Umbilical cord (tissue), 2 donors: ENCODE measurements around the gene EPM2A. TPM values are rescaled to one million over a fixed set of nuclear protein-coding genes. Genes with fewer than 3 reads are reported as not detected.
"Not testable (repeated sequence)": the region's sequence is repeated elsewhere in the genome, so short reads cannot be mapped to it uniquely, and the experiment has no call there.

Experiments used
- DNase-seq: peaks from one replicate; pipeline ENCODE4 v3.0.0-alpha.2; 2015; ENCODE audit warnings: low spot score
- total RNA-seq: library from RNA; depleted of rRNA; stranded (reverse); fragments of >200 nt; gene quantifications from one replicate; pipeline ENCODE4 v1.2.3, GENCODE V29; 2014; ENCODE audit warnings: low replicate concordance; ENCODE audit not compliant: insufficient read depth

EPM2A gene
- total RNA-seq: 27.7 TPM

DNA sequence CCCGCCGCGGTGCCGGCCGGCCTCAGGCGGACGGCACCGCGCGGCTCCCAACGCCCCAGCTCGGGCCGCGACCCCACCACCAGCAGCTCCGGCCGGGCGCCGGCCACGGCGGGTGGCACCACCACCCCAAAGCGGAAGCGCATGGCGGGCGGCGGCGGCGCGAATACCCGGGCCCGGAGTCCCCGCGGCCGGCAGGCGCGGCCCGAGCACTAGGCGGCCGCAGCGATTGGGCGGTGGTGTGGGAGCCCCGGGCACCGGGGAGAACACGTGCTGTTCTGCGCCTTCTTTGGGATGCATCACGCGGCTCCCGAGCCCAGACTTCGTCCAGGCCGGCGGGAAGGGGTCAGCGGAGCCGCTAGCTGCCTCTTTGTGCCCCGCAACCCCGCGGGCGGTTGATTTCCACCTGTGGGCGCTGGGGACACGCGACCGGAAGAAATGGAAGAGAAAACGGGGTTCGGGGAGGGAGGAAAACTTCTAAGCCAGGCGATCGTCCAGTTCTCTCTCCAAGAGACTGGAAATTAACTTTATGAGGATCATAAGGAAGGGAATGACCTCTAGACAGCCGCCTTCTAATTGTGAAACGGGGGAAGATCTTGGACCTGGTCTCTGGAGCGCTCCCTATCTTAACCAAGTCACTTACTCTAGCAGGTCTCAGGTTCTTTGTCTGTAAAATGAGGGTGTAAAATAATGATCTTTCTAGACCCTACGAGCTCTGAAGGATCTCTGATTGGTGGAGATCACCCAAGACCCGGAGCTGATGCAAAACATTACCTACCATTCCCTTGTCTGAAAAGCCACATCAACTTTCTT, at the start of gene EPM2A:
EPM2A (minus strand) TSS at position 165 of the 810 bp plus-strand sequence; CDS start at position 143, 22 bp downstream.
- peak; percentile 84 for DNase-seq

DNA sequence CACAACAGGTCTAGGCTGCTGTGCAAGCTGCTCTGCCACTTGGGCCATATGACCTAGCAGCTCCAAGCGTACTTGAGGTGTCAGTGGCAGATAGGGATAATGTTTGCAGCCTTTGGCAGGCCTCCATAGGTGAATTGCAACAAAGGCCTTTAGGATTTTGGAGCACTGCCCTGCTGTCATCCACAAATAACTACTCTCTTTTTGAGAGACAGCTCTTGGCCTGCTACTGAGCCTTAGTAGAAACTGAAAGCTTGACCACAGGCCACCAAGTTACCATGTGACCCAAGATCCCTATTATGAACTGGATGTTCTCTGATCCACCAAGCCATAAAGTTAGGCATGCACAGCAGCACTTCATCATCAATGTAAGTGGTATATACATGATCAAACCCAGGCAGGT, 49.4 kb upstream of the EPM2A start:
- no peak for DNase-seq

DNA sequence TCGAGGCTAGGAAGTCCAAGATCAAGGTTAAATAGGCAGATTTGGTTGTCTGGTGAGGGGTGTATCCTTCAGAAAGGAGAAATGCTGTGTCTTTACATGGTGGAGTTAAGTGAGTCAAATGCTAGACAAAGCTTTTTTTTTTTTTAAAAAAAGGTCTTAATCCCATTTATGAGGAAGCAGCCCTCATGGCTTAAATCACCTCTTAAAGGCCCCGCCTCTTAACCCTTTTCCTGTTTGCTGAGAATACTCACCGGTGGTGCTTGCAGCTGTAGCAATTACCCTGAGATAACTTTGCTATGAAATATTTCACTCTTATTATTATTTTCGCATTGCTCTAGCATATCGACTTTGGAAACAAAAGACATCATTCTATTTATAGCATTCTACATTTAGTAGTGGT, 48.5 kb upstream of the EPM2A start:
- DNase-seq: no peak

- no peak for DNase-seq
Observed at GRCh38 chr6:145772846-145773245, 37.5 kb upstream of the EPM2A start.

DNA sequence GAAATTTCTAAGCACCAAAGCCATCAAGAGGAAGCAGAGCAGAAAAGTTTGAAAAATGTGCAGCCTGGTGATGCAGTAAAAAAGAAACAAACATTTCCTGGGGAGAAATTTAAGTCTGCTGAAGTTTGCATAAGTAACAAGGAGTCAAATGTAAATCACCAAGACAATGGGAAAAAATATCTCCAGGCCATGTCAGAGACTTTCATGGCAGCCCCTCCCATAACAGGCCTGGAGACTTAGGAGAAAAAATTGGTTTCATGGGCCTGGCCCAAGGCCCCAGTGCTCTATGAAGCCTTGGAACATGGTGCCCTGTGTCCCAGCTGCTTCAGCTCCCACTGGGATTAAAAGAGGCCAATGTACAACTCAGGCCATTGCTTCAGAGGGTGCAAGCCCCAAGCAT, 30.1 kb upstream of the EPM2A start:
- no peak for DNase-seq

DNA sequence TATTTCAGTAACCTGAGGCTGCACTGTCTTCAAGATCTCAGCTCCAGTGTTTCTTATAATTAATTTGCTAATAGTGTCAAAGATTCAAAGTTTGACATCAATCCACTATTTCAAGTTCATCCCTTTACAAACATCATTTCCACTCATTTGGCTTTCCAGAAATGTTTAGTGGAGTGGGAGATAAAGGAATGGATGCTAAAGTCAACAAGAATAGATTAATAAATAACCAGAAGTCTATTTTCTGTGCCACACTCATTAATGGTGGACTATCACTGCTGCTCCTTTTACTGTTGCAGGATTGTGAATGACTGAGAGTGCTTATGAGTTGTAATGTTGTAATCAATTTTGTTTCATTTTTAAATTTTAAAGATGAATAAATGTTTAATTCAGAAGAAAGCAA, 28.4 kb upstream of the EPM2A start:
- DNase-seq: no peak

- no peak for DNase-seq
Observed at GRCh38 chr6:145761584-145761983, 26.3 kb upstream of the EPM2A start.

GRCh38 chr6:145758113-145758512, 22.8 kb upstream of the EPM2A start:
- DNase-seq: no peak

DNA sequence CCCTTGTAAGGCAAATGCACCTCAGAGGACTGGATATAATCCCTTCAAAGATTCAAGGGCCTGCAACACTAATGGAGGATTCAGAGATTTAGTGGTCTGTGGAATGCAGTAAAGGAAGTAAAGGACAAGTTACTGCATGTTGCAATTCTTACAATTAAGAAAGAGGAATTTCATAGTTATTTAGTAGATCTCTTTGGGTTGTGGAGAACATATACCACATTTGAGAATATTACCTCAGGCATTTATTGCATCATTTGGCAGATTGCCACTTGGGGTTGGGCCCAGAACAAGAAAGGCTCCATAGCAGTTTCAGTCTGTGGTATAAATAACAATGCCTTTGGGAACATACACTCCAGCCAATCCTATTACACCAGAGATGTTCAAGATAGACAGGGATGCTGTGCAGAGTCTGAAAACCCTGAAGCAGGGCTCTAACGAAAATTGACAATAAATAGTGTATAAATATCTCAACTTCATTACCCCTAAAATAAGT, 20.9 kb upstream of the EPM2A start:
- DNase-seq: peak; percentile 69

DNA sequence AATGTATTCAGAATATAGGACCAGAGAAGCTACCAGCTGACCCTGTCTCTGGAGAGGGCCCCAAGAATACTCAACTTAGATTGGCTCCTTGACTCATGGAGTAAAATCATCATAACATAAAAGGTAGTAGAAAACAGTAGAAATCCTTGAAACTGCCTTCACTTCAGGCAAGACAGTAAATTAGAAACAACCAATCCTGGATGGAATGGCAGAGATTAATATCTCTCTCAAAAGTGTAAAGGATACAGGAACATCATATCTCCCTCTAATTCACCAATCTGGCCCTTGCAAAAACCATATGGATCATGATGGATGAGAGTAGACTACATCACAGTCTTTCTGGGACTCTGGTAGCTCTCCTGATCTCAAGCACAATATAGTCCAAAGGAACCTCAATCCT, 20.4 kb upstream of the EPM2A start:
- no peak for DNase-seq

DNA sequence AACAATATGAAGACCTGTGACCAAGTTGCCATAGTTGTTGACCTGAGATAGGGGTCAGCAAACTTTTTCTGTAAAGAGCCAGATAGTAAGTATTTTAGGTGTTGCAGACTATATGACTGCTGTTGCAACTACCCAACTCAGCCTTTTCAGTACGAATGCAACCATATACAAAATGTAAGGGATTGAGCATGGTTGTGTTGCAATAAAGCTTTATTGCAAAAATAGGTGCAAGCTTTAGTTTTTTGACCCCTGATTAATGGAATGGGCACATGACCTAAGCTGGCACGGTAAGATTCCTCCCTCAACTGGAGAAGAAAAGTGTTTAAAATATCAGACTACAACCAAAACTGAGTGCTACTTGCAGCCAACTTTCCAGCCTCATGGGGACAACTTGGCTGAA, 17.3 kb upstream of the EPM2A start:
- DNase-seq: no peak

DNA sequence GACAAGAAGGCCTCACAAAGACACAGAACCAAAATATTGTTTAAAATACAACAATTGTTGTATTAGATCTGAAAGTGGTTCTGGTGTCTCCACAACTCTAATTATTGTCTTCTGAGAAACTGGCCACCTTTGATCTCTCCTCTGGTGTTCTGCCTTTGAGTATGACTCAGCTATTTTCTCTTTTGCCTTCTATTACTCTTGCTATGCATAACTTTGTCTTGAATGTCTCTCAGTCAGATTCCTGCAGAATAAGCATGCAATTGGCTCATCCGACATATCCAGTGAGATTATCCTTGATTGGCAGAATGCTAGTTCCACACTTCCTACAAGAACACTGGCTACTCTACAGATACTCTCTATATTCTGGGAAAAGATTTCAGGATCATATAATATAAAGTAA, 14.3 kb upstream of the EPM2A start:
- no peak for DNase-seq

GRCh38 chr6:145745861-145746260, 10.5 kb upstream of the EPM2A start:
- no peak for DNase-seq

GRCh38 chr6:145744619-145745018, 9.3 kb upstream of the EPM2A start:
- DNase-seq: no peak

DNA sequence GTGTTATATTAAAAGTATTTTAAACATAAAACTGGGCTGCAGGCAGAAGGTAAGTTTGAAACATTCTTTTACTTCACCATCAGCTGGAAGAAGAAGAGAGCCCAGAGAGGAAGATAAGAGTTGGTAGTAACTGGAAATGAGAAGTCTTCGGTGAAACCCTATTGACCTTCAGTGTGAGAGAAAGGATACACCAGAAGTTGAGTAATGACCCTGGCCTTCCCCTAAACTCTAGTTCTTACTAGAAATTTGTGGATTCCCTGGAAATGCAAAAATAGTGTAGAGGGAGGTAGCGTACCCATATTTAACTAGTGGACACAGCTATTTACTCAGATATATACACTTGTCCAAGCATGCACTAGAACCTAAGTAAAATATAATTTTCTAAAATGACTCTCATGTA, 8.0 kb upstream of the EPM2A start:
- DNase-seq: no peak

- DNase-seq: not testable (repeated sequence)
Observed at GRCh38 chr6:145742472-145742871, 7.2 kb upstream of the EPM2A start.

DNA sequence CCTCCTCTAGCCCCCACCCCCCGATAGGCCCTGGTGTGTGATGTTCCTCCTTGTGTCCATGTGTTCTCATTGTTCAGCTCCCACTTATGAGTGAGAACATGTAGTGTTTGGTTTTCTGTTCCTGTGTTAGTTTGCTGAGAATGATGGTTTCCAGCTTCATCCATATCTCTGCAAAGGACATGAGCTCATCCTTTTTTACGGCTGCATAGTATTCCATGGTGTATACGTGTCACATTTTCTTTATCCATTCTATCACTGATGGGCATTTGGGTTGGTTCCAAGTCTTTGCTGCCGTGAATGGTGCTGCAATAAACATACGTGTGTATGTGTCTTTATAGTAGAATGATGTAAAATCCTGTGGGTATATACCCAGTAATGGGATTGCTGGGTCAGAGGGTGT, 4.4 kb upstream of the EPM2A start:
- not testable (repeated sequence) for DNase-seq

DNA sequence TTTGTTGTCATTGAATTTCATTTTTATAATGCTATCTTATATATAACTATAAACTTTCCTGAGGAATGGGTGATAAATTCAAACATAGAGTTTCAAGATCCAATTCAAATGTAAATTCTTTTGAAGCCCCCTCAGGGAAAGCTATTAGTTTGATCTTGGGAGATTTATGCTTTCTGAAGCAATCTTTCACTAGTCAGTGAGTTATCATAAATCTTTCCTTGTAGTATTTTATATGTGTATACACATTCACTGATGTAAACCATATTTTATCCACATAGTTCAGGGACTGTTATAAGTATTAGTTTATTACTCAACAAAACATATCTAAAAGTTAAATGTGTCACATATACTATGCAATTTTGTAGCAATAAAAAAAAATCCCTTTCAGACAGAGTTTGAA, 2.9 kb upstream of the EPM2A start:
- DNase-seq: no peak

GRCh38 chr6:145736661-145737144, 1.4 kb upstream of the EPM2A start:
- DNase-seq: peak; percentile 36

- peak; percentile 92 for DNase-seq
Observed at GRCh38 chr6:145734486-145735355, 599 bp downstream of the EPM2A start.

DNA sequence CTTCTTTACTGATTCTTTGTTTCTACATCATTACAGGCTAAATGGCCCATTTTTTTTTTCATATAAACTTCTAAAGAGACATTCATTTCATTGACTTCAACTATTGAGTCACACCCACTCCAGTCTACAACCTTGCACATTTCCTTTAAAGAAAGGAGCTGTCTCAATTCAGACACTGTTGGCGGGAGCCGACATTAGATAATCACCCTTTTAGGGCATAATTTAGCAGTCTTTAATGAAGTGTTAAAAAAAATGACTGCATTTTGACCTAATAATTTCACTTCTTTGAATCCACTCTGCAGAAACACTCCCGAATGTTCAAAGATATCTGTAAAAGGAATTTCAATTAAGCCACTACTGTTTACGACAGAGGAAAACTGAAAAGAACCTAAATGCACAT, 1.5 kb downstream of the EPM2A start:
- DNase-seq: peak; percentile 9

DNA sequence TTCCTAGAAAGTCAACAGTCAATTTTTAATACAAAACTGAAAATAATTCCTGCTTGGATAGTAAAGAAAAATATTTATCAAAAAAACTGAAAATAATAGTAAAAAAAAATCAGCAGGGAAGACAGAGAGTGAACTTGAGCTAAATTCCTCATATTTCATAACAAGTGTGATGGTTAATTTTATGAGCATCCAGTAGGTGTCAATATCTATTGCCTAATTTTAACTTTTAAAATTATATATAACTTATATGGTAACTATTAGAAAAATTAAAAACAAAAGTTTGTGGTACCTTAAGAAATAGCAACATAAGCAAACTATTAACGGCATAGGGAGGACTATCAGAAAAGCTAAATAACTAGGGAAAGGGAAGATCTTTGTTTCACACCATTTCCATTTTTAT, 2.1 kb downstream of the EPM2A start:
- DNase-seq: no peak
